ENCODE data around the gene MSH5.

MSH5 gene

DNA sequence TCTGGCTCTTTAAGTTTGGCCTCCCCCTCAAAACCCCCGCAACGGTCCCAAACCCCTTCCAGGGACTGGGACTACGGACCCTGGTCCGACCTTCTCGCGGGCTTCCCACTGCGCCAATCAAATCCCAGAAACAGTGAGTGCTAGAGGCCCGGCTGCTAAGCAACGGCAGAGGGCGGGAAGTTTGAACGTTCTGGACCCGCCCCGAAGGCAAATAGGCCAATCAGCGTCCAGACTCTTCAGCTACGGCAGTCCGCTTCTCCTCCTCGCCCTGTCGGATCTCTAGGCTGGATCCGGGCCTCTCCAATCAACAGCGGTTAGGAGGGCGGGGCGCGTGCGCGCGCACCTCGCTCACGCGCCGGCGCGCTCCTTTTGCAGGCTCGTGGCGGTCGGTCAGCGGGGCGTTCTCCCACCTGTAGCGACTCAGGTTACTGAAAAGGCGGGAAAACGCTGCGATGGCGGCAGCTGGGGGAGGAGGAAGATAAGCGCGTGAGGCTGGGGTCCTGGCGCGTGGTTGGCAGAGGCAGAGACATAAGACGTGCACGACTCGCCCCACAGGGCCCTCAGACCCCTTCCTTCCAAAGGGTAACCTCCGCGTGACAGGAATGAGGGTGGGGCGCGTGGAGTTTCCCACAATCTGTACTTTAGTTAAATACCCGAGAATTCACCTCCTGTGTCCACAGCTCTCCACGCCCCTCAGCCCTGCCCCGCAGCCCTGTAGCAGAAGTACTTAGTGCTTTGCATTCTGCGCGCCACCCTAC lies at the start of gene MSH5:
Gene MSH5, plus strand, starts transcription at position 367 of the 758 bp plus-strand sequence. CDS start 462 bp downstream, outside the sequence.
- peak; percentile 93 for TF ChIP-seq MYC (IDR thresholded peaks at IDR 0.05; ENCODE audit: low read depth, low read length)
- TF ChIP-seq, protein P1, sequence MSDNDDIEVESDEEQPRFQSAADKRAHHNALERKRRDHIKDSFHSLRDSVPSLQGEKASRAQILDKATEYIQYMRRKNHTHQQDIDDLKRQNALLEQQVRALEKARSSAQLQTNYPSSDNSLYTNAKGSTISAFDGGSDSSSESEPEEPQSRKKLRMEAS (IDR thresholded peaks at IDR 0.05; ENCODE audit: low read depth, low read length), result peak; percentile 87
- TF ChIP-seq, protein P2, sequence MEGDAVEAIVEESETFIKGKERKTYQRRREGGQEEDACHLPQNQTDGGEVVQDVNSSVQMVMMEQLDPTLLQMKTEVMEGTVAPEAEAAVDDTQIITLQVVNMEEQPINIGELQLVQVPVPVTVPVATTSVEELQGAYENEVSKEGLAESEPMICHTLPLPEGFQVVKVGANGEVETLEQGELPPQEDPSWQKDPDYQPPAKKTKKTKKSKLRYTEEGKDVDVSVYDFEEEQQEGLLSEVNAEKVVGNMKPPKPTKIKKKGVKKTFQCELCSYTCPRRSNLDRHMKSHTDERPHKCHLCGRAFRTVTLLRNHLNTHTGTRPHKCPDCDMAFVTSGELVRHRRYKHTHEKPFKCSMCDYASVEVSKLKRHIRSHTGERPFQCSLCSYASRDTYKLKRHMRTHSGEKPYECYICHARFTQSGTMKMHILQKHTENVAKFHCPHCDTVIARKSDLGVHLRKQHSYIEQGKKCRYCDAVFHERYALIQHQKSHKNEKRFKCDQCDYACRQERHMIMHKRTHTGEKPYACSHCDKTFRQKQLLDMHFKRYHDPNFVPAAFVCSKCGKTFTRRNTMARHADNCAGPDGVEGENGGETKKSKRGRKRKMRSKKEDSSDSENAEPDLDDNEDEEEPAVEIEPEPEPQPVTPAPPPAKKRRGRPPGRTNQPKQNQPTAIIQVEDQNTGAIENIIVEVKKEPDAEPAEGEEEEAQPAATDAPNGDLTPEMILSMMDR (IDR thresholded peaks at IDR 0.05; ENCODE audit: low read depth, low read length), result no peak
- peak; percentile 72 for TF ChIP-seq POLR2A (IDR thresholded peaks at IDR 0.05; ENCODE audit: extremely low read depth, insufficient read length)
- peak; percentile 100 for DNase-seq (ENCODE audit: low read depth)
- peak within 1 kb of the TSS; percentile 100 for H3K4me3 ChIP-seq (ENCODE audit: low read depth, low read length)

DNA sequence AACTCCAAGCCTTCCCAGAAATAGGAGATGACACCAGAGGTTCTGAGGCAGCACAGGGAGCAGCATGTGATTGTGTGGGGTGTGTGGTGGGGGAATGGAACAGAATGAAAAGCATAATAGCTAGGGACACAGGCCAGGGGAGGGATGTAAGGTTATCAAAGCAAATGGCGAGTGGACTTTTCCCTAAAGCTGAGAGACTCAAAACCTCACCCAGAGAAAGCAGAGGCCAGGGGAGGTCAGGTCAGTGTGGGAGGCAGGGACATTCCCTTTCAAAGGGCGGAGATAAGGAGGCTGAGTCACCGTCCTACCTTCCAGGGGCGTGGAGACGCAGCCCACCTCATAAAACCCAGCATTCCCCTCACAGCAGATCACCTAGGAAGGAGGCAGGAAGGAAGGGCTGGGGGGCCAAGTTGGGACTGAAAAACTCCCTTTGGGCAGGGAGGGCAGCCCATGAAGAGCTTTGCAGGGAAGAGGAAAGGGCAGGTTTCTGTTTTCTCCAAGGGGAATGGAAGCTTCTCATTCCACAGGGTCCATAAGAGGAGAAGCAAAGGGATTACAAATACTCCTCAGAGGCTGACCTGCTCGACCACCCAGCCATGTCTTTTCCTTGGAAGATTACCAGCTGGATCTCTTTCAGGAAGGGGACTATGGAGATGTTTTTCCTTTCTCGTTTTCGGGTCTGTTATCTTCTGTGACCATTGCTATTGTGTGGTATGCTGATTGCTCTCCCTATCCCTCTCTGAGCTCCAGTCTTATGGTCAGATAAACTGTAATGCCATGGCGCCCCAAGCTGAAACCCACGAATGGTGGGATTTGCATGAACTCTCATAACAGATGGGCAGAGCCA lies 49.4 kb upstream of the MSH5 start:
- no peak for DNase-seq (ENCODE audit: low read depth)
- TF ChIP-seq, protein P1 (IDR thresholded peaks at IDR 0.05; ENCODE audit: low read depth, low read length), result no peak
- TF ChIP-seq, protein P2 (IDR thresholded peaks at IDR 0.05; ENCODE audit: low read depth, low read length), result no peak
- TF ChIP-seq MYC (IDR thresholded peaks at IDR 0.05; ENCODE audit: low read depth, low read length), result no peak
- TF ChIP-seq POLR2A (IDR thresholded peaks at IDR 0.05; ENCODE audit: extremely low read depth, insufficient read length), result no peak
- no peak overlapping the region for H3K4me3 ChIP-seq (ENCODE audit: low read depth, low read length)

DNA sequence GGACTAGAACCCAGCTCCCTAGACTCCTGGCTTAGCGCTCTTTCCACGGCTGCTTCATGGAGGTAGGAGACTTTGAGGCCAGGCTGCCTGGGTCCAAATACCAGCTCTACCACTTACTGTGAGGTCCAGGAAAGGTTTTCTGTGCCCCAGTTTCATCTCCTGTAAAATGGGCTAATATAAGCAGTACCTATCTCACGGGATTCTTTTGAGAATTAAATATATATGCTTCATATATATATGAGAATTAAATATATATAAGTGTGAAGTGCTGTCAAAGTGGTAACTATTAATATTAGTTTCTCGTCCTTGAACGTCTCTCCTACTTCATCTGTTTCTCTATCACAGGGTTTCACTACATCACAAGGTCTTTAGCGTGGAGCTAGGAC lies 48.7 kb upstream of the MSH5 start:
- DNase-seq (ENCODE audit: low read depth), result no peak
- no peak overlapping the region for H3K4me3 ChIP-seq (ENCODE audit: low read depth, low read length)
- TF ChIP-seq, protein P1 (IDR thresholded peaks at IDR 0.05; ENCODE audit: low read depth, low read length), result no peak
- TF ChIP-seq MYC (IDR thresholded peaks at IDR 0.05; ENCODE audit: low read depth, low read length), result no peak
- TF ChIP-seq POLR2A (IDR thresholded peaks at IDR 0.05; ENCODE audit: extremely low read depth, insufficient read length), result no peak
- TF ChIP-seq, protein P2 (IDR thresholded peaks at IDR 0.05; ENCODE audit: low read depth, low read length), result no peak

DNA sequence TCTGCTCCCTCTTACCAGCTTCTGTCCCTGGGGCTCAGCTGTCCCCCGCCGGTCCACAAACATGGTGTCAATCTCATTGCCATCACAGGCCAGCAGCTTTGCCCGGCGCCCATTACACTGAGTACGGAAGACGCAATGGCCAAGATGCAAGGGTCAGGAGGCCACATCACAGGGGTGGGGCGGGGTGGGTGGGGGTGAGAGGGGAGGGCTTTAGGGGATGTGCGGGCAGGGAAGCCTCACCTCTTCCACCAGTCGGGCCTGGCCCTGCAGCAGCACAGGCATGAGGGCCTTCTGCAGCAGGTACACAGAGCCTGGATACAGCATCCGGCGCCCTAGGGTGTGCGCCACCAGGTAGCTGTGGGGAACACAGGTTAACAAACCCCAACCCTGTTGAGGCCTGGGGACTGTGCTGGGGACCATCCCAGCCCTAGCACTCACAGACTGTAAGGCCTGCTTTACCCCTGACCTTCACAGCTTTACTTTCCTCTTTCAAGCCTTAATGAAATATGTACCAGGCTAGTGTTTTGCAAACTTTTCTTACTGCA lies 48.2 kb upstream of the MSH5 start:
- TF ChIP-seq POLR2A (IDR thresholded peaks at IDR 0.05; ENCODE audit: extremely low read depth, insufficient read length) (no peak), MYC (IDR thresholded peaks at IDR 0.05; ENCODE audit: low read depth, low read length) (no peak)
- TF ChIP-seq, protein P1 (IDR thresholded peaks at IDR 0.05; ENCODE audit: low read depth, low read length), result no peak
- TF ChIP-seq, protein P2 (IDR thresholded peaks at IDR 0.05; ENCODE audit: low read depth, low read length), result no peak
- H3K4me3 ChIP-seq (ENCODE audit: low read depth, low read length), result no peak overlapping the region
- no peak for DNase-seq (ENCODE audit: low read depth)

DNA sequence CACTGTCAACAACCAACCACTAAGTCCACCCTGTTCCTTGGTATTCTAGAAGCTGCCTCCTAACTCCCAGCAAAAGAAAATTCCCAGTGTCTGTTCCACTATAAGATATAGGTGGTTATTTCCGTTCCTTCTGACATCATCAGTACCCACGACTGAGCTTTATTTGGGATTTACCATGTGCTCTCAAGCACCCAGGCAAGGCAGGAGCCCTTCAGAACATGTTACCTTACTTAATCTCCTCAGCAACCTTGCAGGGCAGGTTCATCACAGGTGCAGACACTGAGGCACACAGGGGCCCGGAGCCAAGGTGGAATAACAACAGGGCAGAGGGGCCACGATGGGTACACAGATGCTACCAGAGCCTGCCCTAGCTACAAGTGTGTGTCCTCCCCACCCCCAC lies 47.5 kb upstream of the MSH5 start:
- H3K4me3 ChIP-seq (ENCODE audit: low read depth, low read length), result no peak overlapping the region
- TF ChIP-seq, protein P1 (IDR thresholded peaks at IDR 0.05; ENCODE audit: low read depth, low read length), result no peak
- TF ChIP-seq, protein P2 (IDR thresholded peaks at IDR 0.05; ENCODE audit: low read depth, low read length), result no peak
- TF ChIP-seq POLR2A (IDR thresholded peaks at IDR 0.05; ENCODE audit: extremely low read depth, insufficient read length) (no peak), MYC (IDR thresholded peaks at IDR 0.05; ENCODE audit: low read depth, low read length) (no peak)
- DNase-seq (ENCODE audit: low read depth), result no peak

All from NB4 (cell line).